ENCODE measurements around the gene DEFB124. TPM values are rescaled to one million over a fixed set of nuclear protein-coding genes. Genes with fewer than 3 reads are reported as not detected.
"Not testable (repeated sequence)": the region's sequence is repeated elsewhere in the genome, so short reads cannot be mapped to it uniquely, and the experiment has no call there.

DEFB124 gene
- total and polyA plus RNA-seq, 4 experiments from 2014 or later, result not detected

GRCh38 chr20:31502884-31503673, 28.2 kb upstream of the DEFB124 start:
- peak; percentile 60 to 70 (median 67) for DNase-seq
- H3K4me1 Mint-ChIP-seq, result peaks cover 4 to 19% (median 5%) of the 10 kb centered on the region in 4 donors
- ChIA-PET CTCF (ENCODE audit: partially characterized antibody) (interaction anchor here (0.7 to 5.1 kb wide), 17 partner anchors 9 to 1969 kb away, joined by 3 to 87 read pairs (median 4); partner anchors contain the start of gene HM13), POLR2A (ENCODE audit: partially characterized antibody) (interaction anchor here (0.5 kb wide), 1 partner anchor 43 kb away, joined by 3 read pairs; no protein-coding TSS in a partner anchor)
- peak overlapping the region in 1 of 7 donors; percentile 1 for H3K27ac Mint-ChIP-seq
- not testable (repeated sequence) for H3K4me3 ChIP-seq (ENCODE audit: low read length in 2 of 2); H3K36me3 Mint-ChIP-seq; H3K27ac ChIP-seq (ENCODE audit: low read depth, low read length); H3K9me3 ChIP-seq (ENCODE audit: control insufficient read depth in 1 of 2, low read length in 2 of 2); H3K9me3 Mint-ChIP-seq; H3K36me3 ChIP-seq (ENCODE audit: insufficient read depth, low read length); H3K27me3 ChIP-seq (ENCODE audit: insufficient read depth, low read length); H3K27me3 Mint-ChIP-seq; H3K4me1 ChIP-seq (ENCODE audit: insufficient read depth, low read length)
- H3K4me3 Mint-ChIP-seq, result peak overlapping the region in 2 of 8 donors; percentile 19 to 32
- intact Hi-C loops (cut with micrococcal nuclease), result loop anchor here (1.0 to 10.0 kb wide), 2 partner anchors 43 to 1968 kb away; no protein-coding TSS in a partner anchor

GRCh38 chr20:31500527-31500926, 25.6 kb upstream of the DEFB124 start:
- H3K27me3 ChIP-seq (ENCODE audit: insufficient read depth, low read length), result peaks cover 4% of the 10 kb centered on the region
- no peak overlapping the region for H3K27ac Mint-ChIP-seq
- no peaks in the 10 kb centered on the region for H3K9me3 Mint-ChIP-seq
- H3K4me3 ChIP-seq (ENCODE audit: low read length in 2 of 2), result no peak overlapping the region
- CTCF ChIA-PET (ENCODE audit: partially characterized antibody), result interaction anchor here (4.5 to 5.1 kb wide), 3 partner anchors 9 to 42 kb away, joined by 30 to 87 read pairs (median 38); no protein-coding TSS in a partner anchor
- H3K36me3 ChIP-seq (ENCODE audit: insufficient read depth, low read length), result no peaks in the 10 kb centered on the region
- H3K4me1 Mint-ChIP-seq, result peaks cover 4 to 19% (median 5%) of the 10 kb centered on the region in 4 donors
- H3K9me3 ChIP-seq (ENCODE audit: control insufficient read depth in 1 of 2, low read length in 2 of 2), result no peaks in the 10 kb centered on the region
- intact Hi-C loops (cut with micrococcal nuclease), result loop anchor here (10.0 kb wide), 1 partner anchor 1966 kb away; no protein-coding TSS in a partner anchor
- H3K27me3 Mint-ChIP-seq, result peaks cover 5 to 10% of the 10 kb centered on the region in 2 donors
- POLR2A ChIA-PET (ENCODE audit: partially characterized antibody), result no interaction called here
- no peak overlapping the region for H3K4me3 Mint-ChIP-seq
- H3K27ac ChIP-seq (ENCODE audit: low read depth, low read length), result no peak overlapping the region
- no peaks in the 10 kb centered on the region for H3K36me3 Mint-ChIP-seq
- DNase-seq, result no peak
- no peaks in the 10 kb centered on the region for H3K4me1 ChIP-seq (ENCODE audit: insufficient read depth, low read length)

GRCh38 chr20:31497838-31498540, 23.1 kb upstream of the DEFB124 start:
- Histone ChIP-seq H3K4me3 (ENCODE audit: low read length in 2 of 2) (no peak overlapping the region), H3K4me1 (ENCODE audit: insufficient read depth, low read length) (no peaks in the 10 kb centered on the region), H3K36me3 (ENCODE audit: insufficient read depth, low read length) (no peaks in the 10 kb centered on the region), H3K27me3 (ENCODE audit: insufficient read depth, low read length) (peaks cover 4% of the 10 kb centered on the region), H3K27ac (ENCODE audit: low read depth, low read length) (no peak overlapping the region), H3K9me3 (ENCODE audit: control insufficient read depth in 1 of 2, low read length in 2 of 2) (no peaks in the 10 kb centered on the region)
- Mint-ChIP-seq H3K4me3 (no peak overlapping the region), H3K4me1 (peaks cover 0 to 11% (median under 1%) of the 10 kb centered on the region in 4 donors), H3K27ac (no peak overlapping the region), H3K27me3 (peaks cover 11 to 12% of the 10 kb centered on the region in 2 donors), H3K9me3 (no peaks in the 10 kb centered on the region), H3K36me3 (no peaks in the 10 kb centered on the region)
- intact Hi-C loops (cut with micrococcal nuclease), result no loop called here
- ChIA-PET POLR2A (ENCODE audit: partially characterized antibody) (no interaction called here), CTCF (ENCODE audit: partially characterized antibody) (no interaction called here)
- no peak for DNase-seq

- Mint-ChIP-seq H3K4me1 (no peaks in the 10 kb centered on the region), H3K36me3 (no peaks in the 10 kb centered on the region), H3K4me3 (no peak overlapping the region), H3K27ac (no peak overlapping the region), H3K27me3 (peaks cover 11 to 12% of the 10 kb centered on the region in 2 donors), H3K9me3 (no peaks in the 10 kb centered on the region)
- Histone ChIP-seq H3K36me3 (ENCODE audit: insufficient read depth, low read length) (no peaks in the 10 kb centered on the region), H3K4me3 (ENCODE audit: low read length in 2 of 2) (no peak overlapping the region), H3K27ac (ENCODE audit: low read depth, low read length) (no peak overlapping the region), H3K9me3 (ENCODE audit: control insufficient read depth in 1 of 2, low read length in 2 of 2) (no peaks in the 10 kb centered on the region), H3K4me1 (ENCODE audit: insufficient read depth, low read length) (no peaks in the 10 kb centered on the region), H3K27me3 (ENCODE audit: insufficient read depth, low read length) (peaks cover 4% of the 10 kb centered on the region)
- ChIA-PET POLR2A (ENCODE audit: partially characterized antibody) (no interaction called here), CTCF (ENCODE audit: partially characterized antibody) (no interaction called here)
- intact Hi-C loops (cut with micrococcal nuclease), result no loop called here
- DNase-seq, result no peak
Observed at GRCh38 chr20:31496761-31497295, 21.9 kb upstream of the DEFB124 start.

- ChIA-PET POLR2A (ENCODE audit: partially characterized antibody) (no interaction called here), CTCF (ENCODE audit: partially characterized antibody) (interaction anchor here (1.2 kb wide), 1 partner anchor 9 kb away, joined by 4 read pairs; no protein-coding TSS in a partner anchor)
- Histone ChIP-seq H3K9me3 (ENCODE audit: control insufficient read depth in 1 of 2, low read length in 2 of 2) (no peaks in the 10 kb centered on the region), H3K27me3 (ENCODE audit: insufficient read depth, low read length) (peaks cover 4% of the 10 kb centered on the region), H3K27ac (ENCODE audit: low read depth, low read length) (no peak overlapping the region), H3K4me3 (ENCODE audit: low read length in 2 of 2) (no peak overlapping the region), H3K4me1 (ENCODE audit: insufficient read depth, low read length) (no peaks in the 10 kb centered on the region), H3K36me3 (ENCODE audit: insufficient read depth, low read length) (no peaks in the 10 kb centered on the region)
- no peak for DNase-seq
- peaks cover 10 to 13% of the 10 kb centered on the region in 2 donors for H3K27me3 Mint-ChIP-seq
- no peaks in the 10 kb centered on the region for H3K4me1 Mint-ChIP-seq
- no peaks in the 10 kb centered on the region for H3K36me3 Mint-ChIP-seq
- no peak overlapping the region for H3K27ac Mint-ChIP-seq
- H3K4me3 Mint-ChIP-seq, result no peak overlapping the region
- intact Hi-C loops (cut with micrococcal nuclease), result no loop called here
- H3K9me3 Mint-ChIP-seq, result no peaks in the 10 kb centered on the region
Observed at GRCh38 chr20:31494131-31494530, 19.2 kb upstream of the DEFB124 start.

- POLR2A ChIA-PET (ENCODE audit: partially characterized antibody), result no interaction called here
Observed at GRCh38 chr20:31490752-31491151, 15.8 kb upstream of the DEFB124 start.

GRCh38 chr20:31489152-31489551, 14.2 kb upstream of the DEFB124 start:
- Histone ChIP-seq H3K9me3 (ENCODE audit: control insufficient read depth in 1 of 2, low read length in 2 of 2) (no peaks in the 10 kb centered on the region), H3K4me3 (ENCODE audit: low read length in 2 of 2) (no peak overlapping the region), H3K4me1 (ENCODE audit: insufficient read depth, low read length) (no peaks in the 10 kb centered on the region), H3K27me3 (ENCODE audit: insufficient read depth, low read length) (no peaks in the 10 kb centered on the region), H3K36me3 (ENCODE audit: insufficient read depth, low read length) (no peaks in the 10 kb centered on the region), H3K27ac (ENCODE audit: low read depth, low read length) (no peak overlapping the region)
- peaks cover 0 to 4% (median 0%) of the 10 kb centered on the region in 8 donors for H3K9me3 Mint-ChIP-seq
- no peak overlapping the region for H3K4me3 Mint-ChIP-seq
- H3K36me3 Mint-ChIP-seq, result no peaks in the 10 kb centered on the region
- H3K27ac Mint-ChIP-seq, result no peak overlapping the region
- peaks cover 12 to 17% of the 10 kb centered on the region in 2 donors for H3K27me3 Mint-ChIP-seq
- ChIA-PET CTCF (ENCODE audit: partially characterized antibody) (interaction anchor here (3.7 kb wide), 1 partner anchor 13 kb away, joined by 20 read pairs; no protein-coding TSS in a partner anchor), POLR2A (ENCODE audit: partially characterized antibody) (no interaction called here)
- peaks cover 0 to 6% (median 4%) of the 10 kb centered on the region in 4 donors for H3K4me1 Mint-ChIP-seq
- intact Hi-C loops (cut with micrococcal nuclease), result no loop called here
- no peak for DNase-seq

More at GRCh38 chr20:31490752-31491151, 15.8 kb upstream of the DEFB124 start:
- no peak overlapping the region for H3K27ac ChIP-seq (ENCODE audit: low read depth, low read length)
- H3K9me3 ChIP-seq (ENCODE audit: control insufficient read depth in 1 of 2, low read length in 2 of 2), result no peaks in the 10 kb centered on the region
- Mint-ChIP-seq H3K9me3 (no peaks in the 10 kb centered on the region), H3K27ac (no peak overlapping the region), H3K36me3 (no peaks in the 10 kb centered on the region), H3K27me3 (peaks cover 8 to 11% of the 10 kb centered on the region in 2 donors), H3K4me3 (no peak overlapping the region), H3K4me1 (peaks cover 0 to 4% (median 1%) of the 10 kb centered on the region in 4 donors)
- no peak overlapping the region for H3K4me3 ChIP-seq (ENCODE audit: low read length in 2 of 2)
- no peaks in the 10 kb centered on the region for H3K27me3 ChIP-seq (ENCODE audit: insufficient read depth, low read length)
- no peaks in the 10 kb centered on the region for H3K36me3 ChIP-seq (ENCODE audit: insufficient read depth, low read length)
- CTCF ChIA-PET (ENCODE audit: partially characterized antibody), result interaction anchor here (4.4 kb wide), 1 partner anchor 11 kb away, joined by 30 read pairs; no protein-coding TSS in a partner anchor
- intact Hi-C loops (cut with micrococcal nuclease), result no loop called here
- H3K4me1 ChIP-seq (ENCODE audit: insufficient read depth, low read length), result no peaks in the 10 kb centered on the region
- DNase-seq, result no peak

Data from CD4-positive, alpha-beta memory T cell (primary cell).